Muscle of leg (tissue), 11 donors: ENCODE results near the gene ZNF700. TPM values are rescaled to one million over a fixed set of nuclear protein-coding genes. Genes with fewer than 3 reads are reported as not detected.
A peak's percentile ranks its signal among the peaks of the same experiment; 100 is the strongest.
"Not testable (repeated sequence)": the region's sequence is repeated elsewhere in the genome, so short reads cannot be mapped to it uniquely, and the experiment has no call there.

Experiments used
- DNase-seq: peaks from one replicate; pipeline ENCODE4 v3.0.0; 2013
- H3K27ac ChIP-seq: one replicate; pipeline ENCODE4 v1.5.1; 2013; ENCODE audit warnings: mild to moderate bottlenecking, low read length, control low read depth
- H3K27me3 ChIP-seq: one replicate; pipeline ENCODE4 v1.6.1; 2013; ENCODE audit warnings: low read length; ENCODE audit not compliant: control insufficient read depth, insufficient read depth
- H3K36me3 ChIP-seq: one replicate; pipeline ENCODE4 v1.6.1; 2013; ENCODE audit warnings: low read length; ENCODE audit not compliant: control insufficient read depth, insufficient read depth
- H3K4me1 ChIP-seq: one replicate; pipeline ENCODE4 v1.6.1; 2013; ENCODE audit warnings: low read length; ENCODE audit not compliant: control insufficient read depth, insufficient read depth
- H3K4me3 ChIP-seq: one replicate; pipeline ENCODE4 v1.5.1; 2013; ENCODE audit warnings: low read length, control low read depth
- H3K9me3 ChIP-seq: replicated peaks from 2 replicates; pipeline ENCODE4 v1.6.1; 2013; ENCODE audit warnings: low read depth, low read length; ENCODE audit not compliant: control insufficient read depth
- WGBS: methylation state at CpG from one replicate; pipeline ENCODE4 v1.1.5; 2013; ENCODE audit warnings: missing lambda C conversion rate; ENCODE audit not compliant: insufficient coverage; 5-methylcytosine and 5-hydroxymethylcytosine counted together
- polyA plus RNA-seq, 8 donors: library from polyadenylated mRNA; unstranded; fragments of 120-200 nt; gene quantifications; one replicate each; pipeline versions ENCODE4 v1.2.1 to v1.2.3, GENCODE V29; 2013; ENCODE audit warnings: inconsistent platforms in 1 of 8, low replicate concordance in 1 of 8; ENCODE audit not compliant: insufficient read length in 8 of 8, insufficient read depth in 1 of 8
- total RNA-seq: library from RNA; stranded (reverse); fragments of 120-200 nt; gene quantifications from one replicate; pipeline ENCODE4 v1.2.4, GENCODE V29; 2013

Gene ZNF700
- total and polyA plus RNA-seq, 9 donors = 4.6 to 9.5 (median 7.1) TPM

- H3K4me1 ChIP-seq = peaks cover 2% of the 10 kb centered on the region
- no peak for DNase-seq
- H3K27me3 ChIP-seq = no peaks in the 10 kb centered on the region
- WGBS = 100% methylated on average over 1 of the region's 4 CpGs
- no peak overlapping the region for H3K4me3 ChIP-seq
- H3K9me3 ChIP-seq = peaks cover 45% of the 10 kb centered on the region
- no peaks in the 10 kb centered on the region for H3K36me3 ChIP-seq
- H3K27ac ChIP-seq = no peak overlapping the region
Measured at GRCh38 chr19:11982526-11982925, 57.6 kb downstream of the ZNF700 start.

- Histone ChIP-seq H3K4me3 (no peak overlapping the region), H3K27ac (no peak overlapping the region), H3K9me3 (peaks cover 23% of the 10 kb centered on the region), H3K36me3 (no peaks in the 10 kb centered on the region), H3K27me3 (no peaks in the 10 kb centered on the region), H3K4me1 (peaks cover 2% of the 10 kb centered on the region)
- DNase-seq = no peak
- 14% methylated on average over 5 of the region's 5 CpGs for WGBS
Measured at GRCh38 chr19:11984986-11985385, 60.1 kb downstream of the ZNF700 start.

- Histone ChIP-seq H3K36me3 (no peaks in the 10 kb centered on the region), H3K27ac (no peak overlapping the region), H3K9me3 (peaks cover 9% of the 10 kb centered on the region), H3K4me1 (peaks cover 2% of the 10 kb centered on the region), H3K4me3 (no peak overlapping the region), H3K27me3 (no peaks in the 10 kb centered on the region)
- DNase-seq = no peak
- 91% methylated on average over 13 of the region's 17 CpGs for WGBS
Measured at GRCh38 chr19:11986754-11987153, 61.8 kb downstream of the ZNF700 start.

- Histone ChIP-seq H3K9me3 (peaks cover 2% of the 10 kb centered on the region), H3K27me3 (no peaks in the 10 kb centered on the region), H3K27ac (peak overlapping the region; percentile 67), H3K4me1 (peaks cover 2% of the 10 kb centered on the region), H3K4me3 (peak overlapping the region; percentile 88), H3K36me3 (no peaks in the 10 kb centered on the region)
- under 1% methylated on average over 48 of the region's 54 CpGs for WGBS
- peak; percentile 96 for DNase-seq
Measured at GRCh38 chr19:11987405-11988281, 62.7 kb downstream of the ZNF700 start.

GRCh38 chr19:11989112-11989456, 64.2 kb downstream of the ZNF700 start:
- H3K36me3 ChIP-seq = no peaks in the 10 kb centered on the region
- no peak overlapping the region for H3K27ac ChIP-seq
- peaks cover 2% of the 10 kb centered on the region for H3K4me1 ChIP-seq
- no peaks in the 10 kb centered on the region for H3K9me3 ChIP-seq
- no peak for DNase-seq
- H3K4me3 ChIP-seq = no peak overlapping the region
- WGBS = no CpG with 5 or more reads among the region's 9 CpGs
- H3K27me3 ChIP-seq = no peaks in the 10 kb centered on the region

- DNase-seq, H3K27me3 ChIP-seq, H3K36me3 ChIP-seq, H3K9me3 ChIP-seq, H3K4me1 ChIP-seq, H3K4me3 ChIP-seq, H3K27ac ChIP-seq: not testable (repeated sequence)
- WGBS = no CpG with 5 or more reads among the region's 4 CpGs
Measured at GRCh38 chr19:11991921-11992320, 67.0 kb downstream of the ZNF700 start.

- Histone ChIP-seq H3K4me3 (no peak overlapping the region), H3K9me3 (no peaks in the 10 kb centered on the region), H3K4me1 (no peaks in the 10 kb centered on the region), H3K36me3 (no peaks in the 10 kb centered on the region), H3K27me3 (no peaks in the 10 kb centered on the region), H3K27ac (no peak overlapping the region)
- WGBS = no CpG with 5 or more reads among the region's 1 CpG
- no peak for DNase-seq
Measured at GRCh38 chr19:11995174-11995573, 70.3 kb downstream of the ZNF700 start.

Other genes with a start within 250 kb of the ZNF700 start
- gene ZNF823, start 186.2 kb upstream of the ZNF700 start, total RNA-seq = 9.1 TPM
- 1 to 10 TPM; 3.1 to 4.9 (median 4.2) TPM for gene ZNF823, start 186.2 kb upstream of the ZNF700 start, polyA plus RNA-seq
- gene ZNF441, start 158.1 kb upstream of the ZNF700 start, total RNA-seq = 13.2 TPM
- gene ZNF441, start 158.1 kb upstream of the ZNF700 start, polyA plus RNA-seq = 1 to 10 TPM; 5.2 to 7.2 (median 6.2) TPM
- gene ZNF491, start 126.6 kb upstream of the ZNF700 start, total RNA-seq = 4.8 TPM
- 1 to 10 TPM; 1.9 to 4.3 (median 2.5) TPM for gene ZNF491, start 126.6 kb upstream of the ZNF700 start, polyA plus RNA-seq
- 6.8 TPM for gene ZNF440, start 110.8 kb upstream of the ZNF700 start, total RNA-seq
- 1 to 10 TPM; 3.0 to 7.0 (median 4.8) TPM for gene ZNF440, start 110.8 kb upstream of the ZNF700 start, polyA plus RNA-seq
- gene ZNF439, start 76.4 kb upstream of the ZNF700 start, total RNA-seq = 5.1 TPM
- gene ZNF439, start 76.4 kb upstream of the ZNF700 start, polyA plus RNA-seq = 1 to 10 TPM; 3.2 to 5.7 (median 4.3) TPM
- gene ZNF69, start 37.3 kb upstream of the ZNF700 start, total RNA-seq = 5.6 TPM
- 1 to 10 TPM; 3.0 to 5.6 (median 4.2) TPM for gene ZNF69, start 37.3 kb upstream of the ZNF700 start, polyA plus RNA-seq
- 2.5 TPM for gene ZNF763, start 39.9 kb downstream of the ZNF700 start, total RNA-seq
- 1 to 10 TPM; 1.1 to 2.6 (median 1.8) TPM for gene ZNF763, start 39.9 kb downstream of the ZNF700 start, polyA plus RNA-seq
- 6.4 TPM for gene ZNF433, start 110.6 kb downstream of the ZNF700 start, total RNA-seq
- 1 to 10 TPM; 3.2 to 5.0 (median 3.7) TPM for gene ZNF433, start 110.6 kb downstream of the ZNF700 start, polyA plus RNA-seq
- gene ZNF878, start 127.9 kb downstream of the ZNF700 start, total RNA-seq = 0.31 TPM
- gene ZNF878, start 127.9 kb downstream of the ZNF700 start, polyA plus RNA-seq = under 1 TPM; 0.16 to 0.61 (median 0.50) TPM
- 12.9 TPM for gene ZNF844, start 139.6 kb downstream of the ZNF700 start, total RNA-seq
- 10 to 100 TPM in 1 of 8 donors, 1 to 10 TPM in 7; 5.5 to 10.4 (median 8.1) TPM for gene ZNF844, start 139.6 kb downstream of the ZNF700 start, polyA plus RNA-seq
- gene ZNF20, start 215.2 kb downstream of the ZNF700 start, total RNA-seq = 3.4 TPM
- gene ZNF20, start 215.2 kb downstream of the ZNF700 start, polyA plus RNA-seq = 1 to 10 TPM; 1.3 to 3.0 (median 2.2) TPM
- gene ZNF625, start 231.6 kb downstream of the ZNF700 start, total RNA-seq = 11.5 TPM
- 1 to 10 TPM; 3.8 to 6.1 (median 5.1) TPM for gene ZNF625, start 231.6 kb downstream of the ZNF700 start, polyA plus RNA-seq
- gene ZNF136, start 238.0 kb downstream of the ZNF700 start, total RNA-seq = 10.6 TPM
- 10 to 100 TPM in 1 of 8 donors, 1 to 10 TPM in 7; 5.6 to 10.2 (median 6.8) TPM for gene ZNF136, start 238.0 kb downstream of the ZNF700 start, polyA plus RNA-seq